ENCODE measurements around the gene DPH1.

DNA sequence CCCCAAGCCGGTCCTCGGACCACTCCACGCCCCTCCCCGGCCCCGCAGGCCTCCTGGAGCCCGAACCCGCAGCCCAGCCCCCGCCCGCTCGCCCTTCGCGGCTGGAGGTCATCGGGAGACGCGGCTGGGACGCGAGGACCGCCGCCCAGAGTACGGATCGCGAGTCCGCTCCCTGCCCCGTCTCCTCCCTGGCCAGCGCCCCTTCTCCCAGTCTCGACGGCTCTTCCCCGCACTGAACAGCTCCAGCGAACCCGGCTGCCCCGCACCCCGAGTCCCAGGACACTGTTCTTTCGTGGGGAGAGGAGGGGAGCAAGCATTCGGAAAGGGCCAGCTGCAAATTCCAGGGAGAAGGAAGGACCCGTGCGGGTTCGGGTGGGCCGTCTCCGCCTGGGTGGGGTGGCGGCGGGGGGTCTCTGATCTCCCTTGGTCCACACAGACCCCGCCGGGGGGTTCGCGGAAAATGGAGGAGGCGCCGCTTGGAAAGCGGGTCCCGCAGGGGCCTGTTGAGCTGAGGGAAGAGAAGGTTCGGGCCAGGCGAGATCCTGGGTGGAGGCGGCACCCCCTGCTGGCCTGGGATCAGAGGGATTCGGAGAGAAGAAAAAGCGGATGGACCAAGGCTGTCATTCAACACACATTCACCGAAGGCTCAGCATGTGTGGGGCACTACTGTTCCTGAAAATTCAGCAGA lies 4.2 kb upstream of the DPH1 start:
- no peak for TF ChIP-seq POLR2AphosphoS5 (IDR thresholded peaks at IDR 0.05; ENCODE audit: low read depth, low read length)
- TF ChIP-seq, protein P1, sequence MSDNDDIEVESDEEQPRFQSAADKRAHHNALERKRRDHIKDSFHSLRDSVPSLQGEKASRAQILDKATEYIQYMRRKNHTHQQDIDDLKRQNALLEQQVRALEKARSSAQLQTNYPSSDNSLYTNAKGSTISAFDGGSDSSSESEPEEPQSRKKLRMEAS (IDR thresholded peaks at IDR 0.05; ENCODE audit: low read depth), result no peak
- TF ChIP-seq, protein P2, sequence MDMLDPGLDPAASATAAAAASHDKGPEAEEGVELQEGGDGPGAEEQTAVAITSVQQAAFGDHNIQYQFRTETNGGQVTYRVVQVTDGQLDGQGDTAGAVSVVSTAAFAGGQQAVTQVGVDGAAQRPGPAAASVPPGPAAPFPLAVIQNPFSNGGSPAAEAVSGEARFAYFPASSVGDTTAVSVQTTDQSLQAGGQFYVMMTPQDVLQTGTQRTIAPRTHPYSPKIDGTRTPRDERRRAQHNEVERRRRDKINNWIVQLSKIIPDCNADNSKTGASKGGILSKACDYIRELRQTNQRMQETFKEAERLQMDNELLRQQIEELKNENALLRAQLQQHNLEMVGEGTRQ (IDR thresholded peaks at IDR 0.05; ENCODE audit: borderline replicate concordance, low read depth, low read length), result no peak

All from SK-N-SH (cell line).